Retinal pigment epithelial cell (primary cell): ENCODE data around the gene THSD7B.

ENCODE experiments used
- DNase-seq: peaks from one replicate; pipeline ENCODE4 v3.0.0-alpha.2; 2010; ENCODE audit warnings: low read depth
- H3K4me3 ChIP-seq: 2 replicates; pipeline ENCODE4 v1.5.1; 2011; ENCODE audit warnings: mild to moderate bottlenecking, low read length, control low read depth, moderate library complexity
- CTCF ChIP-seq: conservative IDR thresholded peaks from 2 replicates; pipeline ENCODE4 v1.5.1; 2011; ENCODE audit warnings: low read depth, low read length, control low read depth, inconsistent platforms

Gene THSD7B

GRCh38 chr2:136765256-136766072 lies at the start of gene THSD7B:
Gene THSD7B (plus strand): TSS chr2:136765545. CDS start chr2:136882179, 116,634 bp downstream.
- TF ChIP-seq CTCF: no peak
- peak within 1 kb of the TSS; percentile 50 for H3K4me3 ChIP-seq
- no peak for DNase-seq

GRCh38 chr2:136718273-136718672 lies 47.1 kb upstream of the THSD7B start:
- no peak for DNase-seq
- H3K4me3 ChIP-seq: no peak overlapping the region
- TF ChIP-seq CTCF: no peak

- no peak for DNase-seq
- TF ChIP-seq CTCF: no peak
- no peak overlapping the region for H3K4me3 ChIP-seq
These were observed 37.2 kb upstream of the THSD7B start for GRCh38 chr2:136727973-136728699.

- no peak for TF ChIP-seq CTCF
- no peak overlapping the region for H3K4me3 ChIP-seq
- DNase-seq: no peak
These were observed 29.1 kb upstream of the THSD7B start for GRCh38 chr2:136736236-136736635.

- TF ChIP-seq CTCF: no peak
- H3K4me3 ChIP-seq: no peak overlapping the region
- DNase-seq: no peak
These were observed 27.3 kb upstream of the THSD7B start for GRCh38 chr2:136738044-136738443.

- TF ChIP-seq CTCF: no peak
These were observed 23.9 kb upstream of the THSD7B start for GRCh38 chr2:136741471-136741870.

More at GRCh38 chr2:136741471-136741870, 23.9 kb upstream of the THSD7B start:
- H3K4me3 ChIP-seq: no peak overlapping the region
- DNase-seq: no peak
